ENCODE results near the gene USP13. TPM values are rescaled to one million over a fixed set of nuclear protein-coding genes. Genes with fewer than 3 reads are reported as not detected.

Gene USP13
- total and polyA plus RNA-seq, 2 of the 13 experiments (the other 11 are each of a cell fraction or from before 2014, with no cell fraction given), result 15.9 to 36.7 TPM

GRCh38 chr3:179604321-179605078 is 48.3 kb upstream of the USP13 start, which contains the start of the genes MRPL47 and NDUFB5 (continued):
- TF ChIP-seq SNAPC4 (CRISPR knock-in tag; IDR thresholded peaks at IDR 0.05) (no peak), ADNP (CRISPR knock-in tag; IDR thresholded peaks at IDR 0.05) (no peak), SP4 (CRISPR knock-in tag; IDR thresholded peaks at IDR 0.05) (peak; percentile 67; the same call in 1 of the 2 replicates), SETDB1 (CRISPR knock-in tag; IDR thresholded peaks at IDR 0.05; ENCODE audit: borderline replicate concordance) (no peak), POGZ (CRISPR knock-in tag; IDR thresholded peaks at IDR 0.05) (peak; percentile 85), KLF11 (CRISPR knock-in tag; IDR thresholded peaks at IDR 0.05) (no peak; the same call in 1 of the 2 replicates), CHD4 (IDR thresholded peaks at IDR 0.05; ENCODE audit: borderline replicate concordance, low read length) (no peak), CBFB (CRISPR knock-in tag; IDR thresholded peaks at IDR 0.05) (0 out of 2 replicates have a peak, but pooled peaks have one; percentile 48), TIGD3 (CRISPR knock-in tag; IDR thresholded peaks at IDR 0.05; ENCODE audit: borderline replicate concordance) (0 out of 2 replicates have a peak, but pooled peaks have one; percentile 38), ZBTB7A (CRISPR knock-in tag; IDR thresholded peaks at IDR 0.05) (no peak), ZNF296 (CRISPR knock-in tag; conservative IDR thresholded peaks at IDR 0.05) (no peak), JUND (CRISPR knock-in tag; IDR thresholded peaks at IDR 0.05) (no peak), ZNF510 (CRISPR knock-in tag; IDR thresholded peaks at IDR 0.05; ENCODE audit: low read depth) (no peak), KLF15 (CRISPR knock-in tag; IDR thresholded peaks at IDR 0.05; ENCODE audit: borderline replicate concordance) (no peak), FOXA1 (IDR thresholded peaks at IDR 0.05) (no peak), FOXA1 (CRISPR knock-in tag; IDR thresholded peaks at IDR 0.05) (no peak; the same call in 1 of the 2 replicates), SALL1 (CRISPR knock-in tag; IDR thresholded peaks at IDR 0.05) (peak; percentile 74; the same call in 1 of the 2 replicates), AKNA (CRISPR knock-in tag; IDR thresholded peaks at IDR 0.05; ENCODE audit: borderline replicate concordance) (no peak), PHF21A (CRISPR knock-in tag; IDR thresholded peaks at IDR 0.05) (no peak; the same call in 1 of the 2 replicates)

All from HepG2 (cell line).